Endometrial microvascular endothelial cells (primary cell): ENCODE results near the gene VPREB3. TPM values are rescaled to one million over a fixed set of nuclear protein-coding genes. Genes with fewer than 3 reads are reported as not detected.

Experiments
- in situ Hi-C: cut with HindIII; loops from 2 replicates; pipeline ENCODE4 v1.10.0; 2017; ENCODE audit warnings: low sequenced_read_pairs, low pct_unique_long_range_greater_than_20kb; ENCODE audit errors: inconsistent ontology term
- total RNA-seq: library from RNA; depleted of rRNA; stranded (reverse); fragments of >200 nt; gene quantifications from one replicate; pipeline ENCODE4 v1.2.3, GENCODE V29; 2015; ENCODE audit errors: inconsistent ontology term

The VPREB3 gene
- total RNA-seq, 1 donor from 2014 or later = not detected

- in situ Hi-C loops = no loop called here
These were observed 40.3 kb downstream of the VPREB3 start for GRCh38 chr22:23713696-23714595.

- in situ Hi-C loops = no loop called here
These were observed 42.0 kb downstream of the VPREB3 start for GRCh38 chr22:23712256-23712655.

GRCh38 chr22:23709107-23709506, 45.1 kb downstream of the VPREB3 start:
- in situ Hi-C loops = no loop called here

GRCh38 chr22:23708270-23708669, 46.0 kb downstream of the VPREB3 start:
- in situ Hi-C loops = no loop called here

GRCh38 chr22:23705358-23705757, 48.9 kb downstream of the VPREB3 start:
- in situ Hi-C loops = no loop called here

- in situ Hi-C loops = no loop called here
These were observed 49.4 kb downstream of the VPREB3 start for GRCh38 chr22:23704829-23705228.

GRCh38 chr22:23704062-23704461, 50.2 kb downstream of the VPREB3 start:
- in situ Hi-C loops = no loop called here

Other genes with a start within 250 kb of the VPREB3 start
- not detected for gene IGLL1, start 174.1 kb downstream of the VPREB3 start, total RNA-seq
- gene DRICH1, start 122.1 kb downstream of the VPREB3 start, total RNA-seq = not detected
- not detected for gene RGL4, start 63.4 kb downstream of the VPREB3 start, total RNA-seq
- 1.6 TPM for gene ZNF70, start 3.3 kb downstream of the VPREB3 start, total RNA-seq
- gene C22orf15, start 8.6 kb upstream of the VPREB3 start, total RNA-seq = not detected
- 9.7 TPM for gene CHCHD10, start 13.5 kb upstream of the VPREB3 start, total RNA-seq
- 2.4 TPM for gene MMP11, start 18.4 kb upstream of the VPREB3 start, total RNA-seq
- 141 TPM for gene SMARCB1, start 32.5 kb upstream of the VPREB3 start, total RNA-seq
- gene DERL3, start 84.6 kb upstream of the VPREB3 start, total RNA-seq = not detected
- gene SLC2A11, start 103.5 kb upstream of the VPREB3 start, total RNA-seq = 4.7 TPM
- gene MIF, start 140.0 kb upstream of the VPREB3 start, total RNA-seq = 414 TPM
- 0.19 TPM for gene GSTT2B, start 206.8 kb upstream of the VPREB3 start, total RNA-seq
- not detected for gene DDTL, start 212.5 kb upstream of the VPREB3 start, total RNA-seq
- gene DDT, start 220.0 kb upstream of the VPREB3 start, total RNA-seq = 98.1 TPM
- gene GSTT2, start 225.7 kb upstream of the VPREB3 start, total RNA-seq = 0.56 TPM